ENCODE measurements around the gene CTNNAL1. TPM values are rescaled to one million over a fixed set of nuclear protein-coding genes. Genes with fewer than 3 reads are reported as not detected.

The CTNNAL1 gene
- total and polyA plus RNA-seq, 9 of the 15 experiments (the other 6 are each of a cell fraction or from before 2014, with no cell fraction given) = 23.2 to 78.0 (median 46.7) TPM

DNA sequence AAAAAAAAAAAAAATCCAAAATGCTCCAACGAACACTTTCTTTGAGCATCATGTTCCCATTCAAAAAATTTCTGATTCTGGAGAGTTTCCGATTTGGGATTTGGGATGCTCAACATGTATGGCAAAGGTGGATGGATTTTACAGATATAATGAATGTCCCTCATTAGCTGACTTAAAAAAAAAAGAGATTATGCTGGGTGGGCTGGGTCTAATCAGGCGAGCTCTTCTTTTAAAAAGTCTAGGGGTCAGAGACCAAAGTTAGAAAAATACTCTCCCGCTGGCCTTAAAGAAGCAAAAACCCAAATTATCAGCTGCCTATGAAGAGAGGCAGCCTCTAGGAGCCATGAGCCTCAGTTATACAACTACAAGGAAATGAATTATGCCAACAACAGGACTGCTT lies 15.2 kb upstream of the CTNNAL1 start:
- H3K4me3 ChIP-seq = no peak overlapping the region
- H3K9ac ChIP-seq (ENCODE audit: insufficient read depth in 1 of 2, low read depth in 2 of 2, low read length in 2 of 2) = no peak overlapping the region
- no peaks in the 10 kb centered on the region for H3K4me1 ChIP-seq (replicated peaks in 1 of 2; ENCODE audit: control insufficient read depth in 2 of 2, insufficient read depth in 2 of 2, low read length in 2 of 2)
- H3K4me2 ChIP-seq (ENCODE audit: insufficient read depth, low read length) = no peak overlapping the region
- intact Hi-C loops (cut with micrococcal nuclease) (no loop called here), in situ Hi-C loops (cut with MboI) (no loop called here)
- no peak for TF ChIP-seq ZFP1 (CRISPR knock-in tag; IDR thresholded peaks at IDR 0.05)
- TF ChIP-seq ATF1 (CRISPR knock-in tag; IDR thresholded peaks at IDR 0.05) = no peak
- TF ChIP-seq ATF1 (tag; IDR thresholded peaks at IDR 0.05) = no peak
- no peak for TF ChIP-seq ZNF668 (CRISPR knock-in tag; IDR thresholded peaks at IDR 0.05)
- no peak for TF ChIP-seq POLR2H (tag; IDR thresholded peaks at IDR 0.05; ENCODE audit: low read depth)
- TF ChIP-seq ZNF134 (CRISPR knock-in tag; conservative IDR thresholded peaks at IDR 0.05) = peak; percentile 73
- no peak for TF ChIP-seq CHD4 (IDR thresholded peaks at IDR 0.05; ENCODE audit: insufficient read depth, insufficient replicate concordance, low read depth, low read length, poor library complexity, severe bottlenecking)
- no peak for TF ChIP-seq RHOXF2B (CRISPR knock-in tag; conservative IDR thresholded peaks at IDR 0.05)
- no peak for TF ChIP-seq SMARCA4 (IDR thresholded peaks at IDR 0.05)
- H4K20me1 ChIP-seq (replicated peaks; ENCODE audit: control insufficient read depth, insufficient read depth, low read length) = no peaks in the 10 kb centered on the region
- WGBS (ENCODE audit: insufficient coverage, low coverage, missing lambda C conversion rate) = 88% methylated on average over 4 of the region's 4 CpGs
- ChIA-PET CTCF (ENCODE audit: low intra/inter-chr PET ratio) (no interaction called here), POLR2A (interaction anchor here (0.6 to 1.3 kb wide), 4 partner anchors 9 to 18 kb away, joined by 3 read pairs; no protein-coding TSS in a partner anchor)
- no peaks in the 10 kb centered on the region for H3K9me1 ChIP-seq (ENCODE audit: control insufficient read depth, insufficient read depth, low read length)
- DNase-seq (ENCODE audit: extremely low read depth in 1 of 4, low spot score in 3 of 4) (no peak), FAIRE-seq (no peak), ATAC-seq (no peak)
- no peak overlapping the region for H3K27ac ChIP-seq (ENCODE audit: extremely low read depth, low read depth, low read length)
- H3K36me3 ChIP-seq (ENCODE audit: control insufficient read depth, insufficient read depth, low read length) = peaks cover 49% of the 10 kb centered on the region
- H3K79me2 ChIP-seq (ENCODE audit: control insufficient read depth, insufficient read depth, low read length) = no peaks in the 10 kb centered on the region
- no TSS peak for BruUV-seq (replicated peaks)
- H2AFZ ChIP-seq (ENCODE audit: low read depth, low read length) = no peak overlapping the region
- no peaks in the 10 kb centered on the region for H3K27me3 ChIP-seq (ENCODE audit: control insufficient read depth in 2 of 2, insufficient read depth in 2 of 2, low read length in 2 of 2)
- H3K9me3 ChIP-seq (replicated peaks; ENCODE audit: control insufficient read depth, insufficient read depth, low read depth, low read length) = no peaks in the 10 kb centered on the region
